Activated CD4-positive, alpha-beta T cell treated with anti-CD3 and anti-CD28 coated beads for 48 hours (primary cell): ENCODE results near the gene SLC16A6.
"Not testable (repeated sequence)": the region's sequence is repeated elsewhere in the genome, so short reads cannot be mapped to it uniquely, and the experiment has no call there.

ENCODE experiments used
- DNase-seq: peaks from one replicate; pipeline ENCODE4 v3.0.0-alpha.2; 2020

The SLC16A6 gene

DNA sequence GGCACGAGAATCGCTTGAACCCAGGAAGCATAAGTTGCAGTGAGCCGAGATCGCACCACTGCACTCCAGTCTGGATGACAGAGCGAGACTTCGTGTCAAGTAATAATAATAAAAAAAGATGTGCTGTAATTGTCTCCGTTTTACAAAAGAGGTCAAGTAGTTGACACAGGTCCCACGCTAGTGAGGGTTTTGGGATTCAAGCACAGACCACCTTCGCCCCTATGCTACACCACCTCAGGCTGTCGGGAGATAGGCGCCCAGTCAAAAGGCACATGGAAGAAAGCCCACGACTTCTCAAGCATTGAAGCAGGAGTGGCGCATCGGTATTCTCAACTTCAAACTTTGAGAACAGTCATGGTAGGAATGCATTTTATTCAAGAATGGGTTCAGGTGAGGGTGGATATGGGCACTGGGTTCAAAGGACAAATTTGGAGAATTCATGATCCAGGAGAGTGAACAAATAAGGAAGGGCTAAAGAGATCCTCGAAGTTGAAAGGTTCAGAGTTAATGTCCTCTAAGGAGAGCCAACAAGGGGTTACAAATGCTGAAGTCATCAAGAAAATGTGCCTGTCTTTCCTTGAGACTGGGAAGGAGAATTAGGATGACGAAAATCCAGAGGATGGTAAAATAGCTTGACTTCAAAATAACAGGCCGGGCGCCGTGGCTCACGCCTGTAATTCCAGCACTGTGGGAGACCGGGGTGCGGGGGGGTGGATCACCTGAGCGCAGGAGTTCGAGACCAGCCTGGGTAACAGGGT lies 44.5 kb downstream of the SLC16A6 start:
- DNase-seq, result no peak

DNA sequence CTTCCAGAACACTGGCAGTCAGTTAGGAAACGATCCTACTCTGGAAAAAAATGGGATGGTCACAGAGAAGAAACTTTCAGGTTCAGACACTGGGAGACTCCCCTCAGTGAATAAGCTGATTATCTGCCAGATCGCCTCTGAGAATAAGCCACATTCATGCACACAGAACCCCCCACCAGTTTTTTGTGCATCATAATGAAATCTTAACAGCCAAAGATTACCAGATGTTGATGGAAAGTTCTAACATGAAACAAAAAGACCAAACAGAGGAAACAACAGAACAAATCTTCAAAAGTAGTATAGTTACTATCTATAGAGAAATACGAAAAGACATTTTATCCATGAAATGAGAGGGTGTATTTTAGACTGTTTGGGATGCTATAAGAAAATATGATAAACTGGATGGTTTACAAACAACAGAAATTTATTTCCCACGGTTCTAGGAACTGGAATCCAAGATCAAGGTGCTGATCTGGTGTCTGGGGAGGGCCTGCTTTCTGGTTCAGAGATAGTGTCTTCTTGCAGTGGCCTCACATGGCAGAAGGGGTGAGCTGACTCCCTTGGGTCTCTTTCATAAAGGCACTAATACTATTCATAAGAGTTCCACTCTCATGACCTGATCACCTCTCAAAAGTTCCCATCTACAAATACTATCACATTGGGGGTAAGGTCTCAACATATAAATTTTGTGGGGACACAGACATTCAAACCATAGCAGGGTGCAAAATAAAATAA lies 51.1 kb downstream of the SLC16A6 start:
- DNase-seq, result no peak

- DNase-seq, result peak; percentile 51
Observed at GRCh38 chr17:68238871-68239253, 52.1 kb downstream of the SLC16A6 start.

- no peak for DNase-seq
Observed at GRCh38 chr17:68238164-68238870, 52.6 kb downstream of the SLC16A6 start.

- DNase-seq, result peak; percentile 55
Observed at GRCh38 chr17:68237369-68238163, 53.4 kb downstream of the SLC16A6 start.

- DNase-seq, result not testable (repeated sequence)
Observed at GRCh38 chr17:68235336-68235791, 55.6 kb downstream of the SLC16A6 start.

DNA sequence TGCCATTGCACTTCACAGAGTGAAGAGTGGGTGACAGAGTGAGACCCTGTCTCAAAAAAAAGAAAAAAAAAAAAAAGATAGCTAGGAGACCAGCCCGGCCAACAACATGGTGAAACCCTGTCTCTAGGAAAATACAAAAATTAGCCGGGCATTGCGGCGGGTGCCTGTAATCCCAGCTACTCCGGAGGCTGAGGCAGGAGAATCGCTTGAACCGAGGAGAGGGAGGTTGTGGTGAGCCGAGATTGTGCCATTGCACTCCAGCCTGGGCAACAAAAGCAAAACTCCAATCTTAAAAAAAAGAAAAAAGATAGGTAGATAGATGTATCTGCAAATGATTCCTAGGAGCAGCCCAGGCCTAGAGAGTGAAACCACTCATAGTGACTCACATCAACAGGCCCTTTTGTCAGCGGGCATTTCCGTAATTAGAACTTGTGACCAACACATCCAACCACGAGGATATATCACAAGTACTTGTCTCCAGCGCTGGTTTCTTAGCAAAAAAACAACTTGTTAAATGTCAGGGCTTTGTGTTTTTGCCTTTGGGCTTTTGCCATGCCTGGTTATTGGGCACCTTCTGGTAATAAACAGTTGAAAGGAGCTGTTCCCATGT lies 56.1 kb downstream of the SLC16A6 start:
- DNase-seq, result peak; percentile 51

DNA sequence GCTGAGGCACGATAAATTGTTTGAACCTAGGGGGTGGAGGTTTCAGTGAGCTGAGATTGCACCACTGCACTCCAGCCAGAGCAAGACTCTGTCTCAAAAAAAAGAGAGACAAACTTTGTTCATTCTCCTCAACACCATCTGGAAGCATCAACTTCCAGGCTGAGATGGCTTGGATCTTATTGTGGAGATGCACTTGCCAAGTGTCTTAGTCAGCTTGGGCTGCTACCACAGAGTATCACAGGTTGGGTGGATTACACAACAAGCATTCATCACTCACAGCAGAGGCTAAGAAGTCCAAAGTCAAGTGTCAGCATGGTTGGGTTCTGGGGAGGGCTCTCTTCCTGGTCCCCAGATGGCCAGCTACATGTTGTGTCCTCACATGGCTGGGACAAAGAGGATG lies 58.2 kb downstream of the SLC16A6 start:
- not testable (repeated sequence) for DNase-seq

GRCh38 chr17:68231541-68231940 lies 59.4 kb downstream of the SLC16A6 start:
- no peak for DNase-seq

DNA sequence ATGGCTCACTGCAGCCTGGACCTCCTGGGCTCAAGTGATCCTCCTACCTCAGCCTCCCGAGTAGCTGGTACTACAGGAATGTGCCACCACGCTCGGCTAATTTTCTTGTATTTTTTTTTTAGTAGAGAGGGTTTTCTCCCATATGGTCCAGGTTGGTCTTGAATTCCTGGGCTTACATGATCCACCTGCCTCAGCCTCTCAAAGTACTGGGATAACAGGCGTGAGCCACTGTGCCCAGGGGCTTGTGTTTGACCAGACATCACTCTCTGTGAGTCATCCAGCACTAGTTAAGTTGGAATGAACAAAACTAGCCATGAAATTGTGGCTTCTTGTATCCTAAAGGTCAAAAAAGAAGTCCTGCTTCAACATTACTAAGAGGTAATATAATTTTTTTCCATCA lies 59.8 kb downstream of the SLC16A6 start:
- DNase-seq, result not testable (repeated sequence)

GRCh38 chr17:68229619-68230018 lies 61.3 kb downstream of the SLC16A6 start:
- DNase-seq, result no peak

- DNase-seq, result no peak
Observed at GRCh38 chr17:68228817-68229570, 61.9 kb downstream of the SLC16A6 start.

GRCh38 chr17:68228039-68228680 lies 62.8 kb downstream of the SLC16A6 start:
- DNase-seq, result peak; percentile 35

- not testable (repeated sequence) for DNase-seq
Observed at GRCh38 chr17:68225055-68225454, 65.9 kb downstream of the SLC16A6 start.

DNA sequence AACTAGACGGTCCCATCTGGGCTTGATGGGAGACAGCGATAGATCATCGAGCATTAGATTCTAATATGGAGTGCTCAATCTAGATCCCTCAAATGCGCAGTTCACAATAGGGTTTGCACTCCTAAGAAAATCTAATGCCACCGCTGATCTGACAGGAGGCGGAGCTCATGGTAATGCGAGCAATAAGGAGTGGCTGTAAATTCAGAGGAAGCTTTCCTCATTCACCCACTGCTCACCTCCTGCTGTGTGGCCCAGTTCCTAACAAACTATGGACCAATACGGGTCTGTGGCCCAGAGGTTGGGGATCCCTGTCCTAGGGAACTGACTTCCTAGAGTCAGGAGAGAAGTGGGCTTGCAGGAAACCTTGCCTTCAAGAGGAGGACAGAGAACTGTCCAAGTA lies 68.3 kb downstream of the SLC16A6 start:
- no peak for DNase-seq

- DNase-seq, result no peak
Observed at GRCh38 chr17:68221786-68222185, 69.1 kb downstream of the SLC16A6 start.

GRCh38 chr17:68220786-68221185 lies 70.1 kb downstream of the SLC16A6 start:
- not testable (repeated sequence) for DNase-seq

DNA sequence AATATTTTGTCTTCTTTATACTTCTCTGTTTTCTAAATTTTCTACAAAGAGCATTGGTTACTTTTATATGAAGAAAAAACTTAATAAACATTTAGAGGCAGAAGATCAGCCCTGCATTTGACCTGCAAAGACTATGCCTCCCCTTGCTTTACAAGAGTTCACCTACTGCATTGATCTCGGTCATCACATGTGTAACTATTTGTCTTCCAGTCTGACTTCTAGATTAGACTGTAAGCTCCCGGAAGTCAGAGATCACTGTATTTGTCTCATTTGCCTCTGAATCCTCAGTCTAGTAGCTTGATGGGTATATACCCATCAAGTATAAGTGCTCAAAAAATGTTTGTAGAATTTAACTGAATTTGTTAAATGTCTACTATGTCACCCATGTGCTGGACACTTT lies 70.7 kb downstream of the SLC16A6 start:
- DNase-seq, result not testable (repeated sequence)

- not testable (repeated sequence) for DNase-seq
Observed at GRCh38 chr17:68219429-68219828, 71.5 kb downstream of the SLC16A6 start.
